Astrocyte of the cerebellum (primary cell): ENCODE results near the gene FAM193A.
"Not testable (repeated sequence)": the region's sequence is repeated elsewhere in the genome, so short reads cannot be mapped to it uniquely, and the experiment has no call there.

Experiments
- DNase-seq: peaks from one replicate; pipeline ENCODE4 v3.0.0-alpha.2; 2011; ENCODE audit warnings: low read depth
- H3K4me3 ChIP-seq: 2 replicates; pipeline ENCODE4 v1.5.1; 2011; ENCODE audit warnings: mild to moderate bottlenecking, low read depth, low read length, moderate library complexity
- CTCF ChIP-seq: IDR thresholded peaks from 2 replicates; pipeline ENCODE4 v1.5.1; 2012; ENCODE audit warnings: low read length, low read depth, moderate library complexity, mild to moderate bottlenecking; ENCODE audit errors: missing control alignments
- in situ Hi-C: cut with HindIII; loops from 2 replicates; pipeline ENCODE4 v1.10.0; 2017; ENCODE audit warnings: low sequenced_read_pairs

FAM193A gene

GRCh38 chr4:2583517-2583916, 47.1 kb downstream of the FAM193A start:
- in situ Hi-C loops = loop anchor here (5.0 kb wide), 1 partner anchor 49 kb away; no protein-coding TSS in a partner anchor
- no peak for DNase-seq
- no peak for TF ChIP-seq CTCF
- no peak overlapping the region for H3K4me3 ChIP-seq

DNA sequence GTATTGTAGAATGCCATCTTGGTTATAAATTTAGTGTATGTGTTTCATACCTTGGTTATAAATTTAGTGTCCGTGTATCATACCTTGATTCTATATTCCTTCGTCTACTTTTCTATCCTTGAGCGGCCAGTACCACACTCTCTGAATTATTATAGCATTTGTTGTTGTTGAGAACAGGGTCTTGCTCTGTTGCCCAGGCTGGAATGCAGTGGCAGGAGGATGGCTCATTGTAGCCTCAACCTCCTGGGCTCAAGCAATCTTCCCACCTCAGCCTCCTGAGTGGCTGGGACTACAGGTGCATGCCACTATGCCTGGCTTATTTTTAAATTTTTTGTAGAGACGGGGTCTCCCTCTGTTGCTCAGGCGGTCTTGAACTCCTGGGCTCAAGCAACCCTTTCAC, 50.1 kb downstream of the FAM193A start:
- no peak for DNase-seq
- no peak for TF ChIP-seq CTCF
- no peak overlapping the region for H3K4me3 ChIP-seq
- in situ Hi-C loops = no loop called here

DNA sequence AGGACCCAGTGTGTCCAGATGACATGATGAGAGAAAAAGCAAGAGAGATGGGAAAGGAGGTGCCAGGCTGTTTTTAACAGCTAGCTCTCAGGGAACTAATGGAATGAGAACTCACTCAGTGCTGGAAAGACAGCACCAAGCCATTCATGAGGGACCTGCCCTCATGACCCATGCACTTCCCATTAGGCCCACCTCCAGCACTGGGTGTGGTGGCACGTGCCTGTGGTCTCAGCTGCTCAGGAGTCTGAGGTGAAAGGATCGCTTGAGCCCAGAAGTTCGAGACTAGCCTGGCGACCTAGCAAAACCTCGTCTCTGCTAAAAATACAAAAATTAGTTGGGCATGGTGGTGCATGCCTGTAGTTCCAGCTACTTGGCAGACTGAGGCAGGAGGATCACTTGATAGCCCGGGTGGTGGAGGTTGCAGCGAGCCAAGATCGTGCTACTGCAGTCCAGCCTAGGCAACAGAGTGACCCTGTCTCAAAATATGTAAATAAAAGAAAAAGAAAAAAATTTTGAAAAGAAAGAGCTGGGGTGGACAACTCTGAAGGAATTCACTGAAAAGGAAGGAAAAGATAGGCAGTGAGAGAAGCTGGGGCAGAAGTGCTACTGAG, 50.9 kb downstream of the FAM193A start:
- in situ Hi-C loops = no loop called here
- TF ChIP-seq CTCF = no peak
- DNase-seq = no peak
- no peak overlapping the region for H3K4me3 ChIP-seq

GRCh38 chr4:2588259-2588658, 51.8 kb downstream of the FAM193A start:
- no peak overlapping the region for H3K4me3 ChIP-seq
- in situ Hi-C loops = no loop called here
- no peak for TF ChIP-seq CTCF

GRCh38 chr4:2591189-2591588, 54.7 kb downstream of the FAM193A start:
- in situ Hi-C loops = no loop called here
- no peak overlapping the region for H3K4me3 ChIP-seq
- no peak for TF ChIP-seq CTCF
- no peak for DNase-seq

More at GRCh38 chr4:2588259-2588658, 51.8 kb downstream of the FAM193A start:
- DNase-seq = no peak

GRCh38 chr4:2592014-2592413, 55.6 kb downstream of the FAM193A start:
- in situ Hi-C loops, DNase-seq, H3K4me3 ChIP-seq: not testable (repeated sequence)

- in situ Hi-C loops = no loop called here
- DNase-seq = no peak
- TF ChIP-seq CTCF = no peak
- H3K4me3 ChIP-seq = no peak overlapping the region
Observed at GRCh38 chr4:2592572-2592971, 56.1 kb downstream of the FAM193A start.
